HCT116 (cell line): ENCODE measurements around the gene PROSER2. TPM values are rescaled to one million over a fixed set of nuclear protein-coding genes. Genes with fewer than 3 reads are reported as not detected.

Experiments
- ATAC-seq: fragments of 200-7000 bp; cut with Tn5 transposase; 2 replicates; pipeline ENCODE4 v1.9.1; 2020; ENCODE audit warnings: mild to moderate bottlenecking, moderate library complexity
- BruUV-seq: library from RNA; stranded (reverse); fragments of 400-500 nt; replicated peaks from 2 replicates; lab custom pipeline; 2021; lab: Mats Ljungman, UMichigan
- CTCF ChIA-PET: fragments of 300-600 bp; sonication (Branson Sonifier 250); formaldehyde crosslinking; loops from one replicate; lab custom pipeline; 2021; ENCODE audit warnings: antibody characterized with exemption; lab: Charles Lee
- POLR2A ChIA-PET: fragments of 300-600, 350-600 bp; sonication (Branson Sonifier 250); formaldehyde crosslinking; loops from one replicate; lab custom pipeline; 2021; ENCODE audit warnings: antibody characterized with exemption; lab: Charles Lee
- RAD21 ChIA-PET, 2 experiments: fragments of 300-600 bp; sonication (Branson Sonifier 250); formaldehyde crosslinking; loops; one replicate each; lab custom pipeline; 2023; ENCODE audit warnings: low total read pairs in 2 of 2; ENCODE audit not compliant: uncharacterized antibody in 2 of 2, unreplicated experiment in 2 of 2, low non-redundant PET in 1 of 2; lab: Charles Lee
- DNase-seq: peaks from one replicate; pipeline ENCODE4 v3.0.0-alpha.2; 2010; ENCODE audit warnings: low read depth, low spot score
- H2AFZ ChIP-seq: fragments of 200-600 bp; shearing (Covaris generic), sonication (generic); 2 replicates; pipeline ENCODE4 v1.6.1; 2017; ENCODE audit warnings: low read depth, mixed run types, mixed read lengths, antibody characterized with exemption, low read length; ENCODE audit not compliant: poor library complexity, severe bottlenecking
- H3K27ac ChIP-seq: 2 replicates; pipeline ENCODE4 v1.5.1; 2012; ENCODE audit warnings: low read depth, low read length
- H3K27me3 ChIP-seq: fragments of 200-600 bp; sonication (generic); 2 replicates; pipeline ENCODE4 v1.6.1; 2016; ENCODE audit warnings: mixed run types, low read length, mixed read lengths; ENCODE audit not compliant: insufficient read depth
- H3K36me3 ChIP-seq, 2 experiments: fragments of 200-500 bp in 1 of 2; fragments of 200-600 bp in 1 of 2; sonication (Bioruptor generic) in 1 of 2; sonication (generic) in 1 of 2; 2 replicates each; pipeline versions ENCODE4 v1.5.1 to v1.6.1; 2014 to 2016; ENCODE audit warnings: low read length in 2 of 2, inconsistent platforms in 1 of 2, mixed read lengths in 1 of 2, mixed run types in 1 of 2; ENCODE audit not compliant: insufficient read depth in 2 of 2, control insufficient read depth in 1 of 2
- H3K4me1 ChIP-seq, 2 experiments: fragments of 200-600 bp in 1 of 2; sonication (generic) in 1 of 2; 2 replicates each; pipeline versions ENCODE4 v1.5.1 to v1.6.1; 2012 to 2017; ENCODE audit warnings: low read length in 2 of 2, inconsistent platforms in 1 of 2, mild to moderate bottlenecking in 1 of 2, mixed read lengths in 1 of 2, mixed run types in 1 of 2, moderate library complexity in 1 of 2; ENCODE audit not compliant: insufficient read depth in 2 of 2, control insufficient read depth in 1 of 2
- H3K4me2 ChIP-seq: fragments of 200-600 bp; sonication (generic); 2 replicates; pipeline ENCODE4 v1.6.1; 2017; ENCODE audit warnings: mixed run types, low read length, mixed read lengths
- H3K4me3 ChIP-seq, 2 experiments: fragments of 200-600 bp in 1 of 2; sonication (generic) in 1 of 2; replicated peaks in 1 of 2; 2 replicates each; pipeline ENCODE4 v1.5.1; 2011 to 2016; ENCODE audit warnings: low read length in 2 of 2, control low read depth in 1 of 2, low read depth in 1 of 2, mild to moderate bottlenecking in 1 of 2, mixed read lengths in 1 of 2, mixed run types in 1 of 2
- H3K79me2 ChIP-seq: fragments of 200-600 bp; sonication (generic); 2 replicates; pipeline ENCODE4 v1.6.1; 2017; ENCODE audit warnings: mild to moderate bottlenecking, mixed run types, low read length, moderate library complexity, mixed read lengths; ENCODE audit not compliant: insufficient read depth
- H3K9ac ChIP-seq: fragments of 200-600 bp; sonication (generic); 2 replicates; pipeline ENCODE4 v1.6.1; 2016; ENCODE audit warnings: low read length, mixed read lengths
- H3K9me2 ChIP-seq: fragments of 200-600 bp; sonication (generic), shearing (Covaris generic); 2 replicates; pipeline ENCODE4 v1.6.1; 2017; ENCODE audit warnings: mixed run types, mild to moderate bottlenecking, moderate library complexity; ENCODE audit not compliant: insufficient read depth
- H3K9me3 ChIP-seq, 2 experiments: fragments of 200-500 bp in 1 of 2; fragments of 200-600 bp in 1 of 2; sonication (Bioruptor generic) in 1 of 2; sonication (generic) in 1 of 2; 2 replicates each; pipeline ENCODE4 v1.6.1; 2014 to 2017; ENCODE audit warnings: low read length in 2 of 2, mixed read lengths in 2 of 2, inconsistent platforms in 1 of 2, low read depth in 1 of 2, mild to moderate bottlenecking in 1 of 2, mixed run types in 1 of 2, moderate library complexity in 1 of 2; ENCODE audit not compliant: control insufficient read depth in 1 of 2, insufficient read depth in 1 of 2
- H4K20me1 ChIP-seq: fragments of 200-600 bp; sonication (generic), shearing (Covaris generic); 2 replicates; pipeline ENCODE4 v1.6.1; 2017; ENCODE audit warnings: mixed run types, mild to moderate bottlenecking, moderate library complexity; ENCODE audit not compliant: insufficient read depth
- CEBPB ChIP-seq: IDR thresholded peaks from 2 replicates; pipeline ENCODE4 v1.6.1; 2012; ENCODE audit warnings: low read depth
- CTCF ChIP-seq, 3 experiments: fragments of 200-600 bp in 1 of 3; sonication (generic) in 1 of 3; IDR thresholded peaks in 2 of 3; conservative IDR thresholded peaks in 1 of 3; 2 replicates each; pipeline ENCODE4 v1.5.1; 2012 to 2017; ENCODE audit warnings: low read depth in 2 of 3, low read length in 2 of 3, antibody characterized with exemption in 1 of 3, borderline replicate concordance in 1 of 3, control low read depth in 1 of 3, mild to moderate bottlenecking in 1 of 3, mixed read lengths in 1 of 3, mixed run types in 1 of 3, moderate library complexity in 1 of 3; ENCODE audit not compliant: insufficient read depth in 1 of 3
- POLR2A ChIP-seq: IDR thresholded peaks from 2 replicates; pipeline ENCODE4 v1.7.0; 2011; ENCODE audit warnings: borderline replicate concordance; ENCODE audit not compliant: insufficient read depth, insufficient read length; ENCODE audit errors: extremely low read depth
- POLR2AphosphoS5 ChIP-seq: IDR thresholded peaks from 2 replicates; pipeline ENCODE4 v1.6.1; 2011; ENCODE audit warnings: mild to moderate bottlenecking, low read depth, low read length, moderate library complexity
- RAD21 ChIP-seq: IDR thresholded peaks from 2 replicates; pipeline ENCODE4 v1.6.1; 2012; ENCODE audit warnings: low read depth, mild to moderate bottlenecking
- REST ChIP-seq: IDR thresholded peaks from 2 replicates; pipeline ENCODE4 v1.6.1; 2012; ENCODE audit warnings: low read depth
- SRF ChIP-seq: IDR thresholded peaks from 2 replicates; pipeline ENCODE4 v1.6.1; 2012; ENCODE audit warnings: low read depth
- intact Hi-C: fragments of 100-400 bp; cut with micrococcal nuclease; formaldehyde crosslinking; loops from 2 replicates; pipeline ENCODE4 v1.10.0; 2022
- total RNA-seq: library from RNA; stranded (reverse); gene quantifications from one replicate; pipeline ENCODE4 v1.2.1, GENCODE V29; 2021; ENCODE audit not compliant: unreplicated experiment

The PROSER2 gene
- total RNA-seq, 1 experiment from 2014 or later, result 46.2 TPM

- no peak for DNase-seq
- Histone ChIP-seq H2AFZ (no peak overlapping the region), H3K27me3 (no peaks in the 10 kb centered on the region), H4K20me1 (no peaks in the 10 kb centered on the region), H3K9me3 (no peaks in the 10 kb centered on the region), H3K4me2 (no peak overlapping the region), H3K79me2 (no peaks in the 10 kb centered on the region), H3K9me2 (no peaks in the 10 kb centered on the region), H3K9ac (no peak overlapping the region), H3K27ac (no peak overlapping the region), H3K4me3 (no peak overlapping the region), H3K4me1 (peaks cover 0 to 9% of the 10 kb centered on the region in 2 experiments; a peak in 1 of 4 replicates), H3K36me3 (no peaks in the 10 kb centered on the region)
- RAD21 ChIA-PET, result no interaction called here
- CTCF ChIA-PET, result interaction anchor here (4.4 kb wide), 1 partner anchor 205 kb away, joined by 76 read pairs; no protein-coding TSS in a partner anchor
- ATAC-seq, result no peak
- POLR2A ChIA-PET, result no interaction called here
- TF ChIP-seq SRF (no peak), REST (no peak)
- no TSS peak for BruUV-seq
- intact Hi-C loops, result no loop called here
Observed at GRCh38 chr10:11781114-11781513, 42.0 kb upstream of the PROSER2 start.

GRCh38 chr10:11782793-11783557 lies 40.2 kb upstream of the PROSER2 start:
- Histone ChIP-seq H4K20me1 (no peaks in the 10 kb centered on the region), H3K27me3 (no peaks in the 10 kb centered on the region), H3K79me2 (no peaks in the 10 kb centered on the region), H3K27ac (no peak overlapping the region), H3K9me2 (no peaks in the 10 kb centered on the region), H3K36me3 (no peaks in the 10 kb centered on the region), H2AFZ (peak overlapping the region; percentile 98), H3K4me3 (no peak overlapping the region), H3K4me2 (peak overlapping the region; percentile 54), H3K9me3 (no peaks in the 10 kb centered on the region), H3K9ac (0 out of 2 replicates have a peak overlapping the region, but pooled peaks have one; percentile 3), H3K4me1 (peaks cover 0 to 9% of the 10 kb centered on the region in 2 experiments; a peak in 1 of 4 replicates)
- CTCF ChIA-PET, result interaction anchor here (0.7 to 4.4 kb wide), 9 partner anchors 9 to 268 kb away, joined by 3 to 76 read pairs (median 5); no protein-coding TSS in a partner anchor
- no TSS peak for BruUV-seq
- TF ChIP-seq POLR2AphosphoS5 (no peak), RAD21 (peak; percentile 86), CTCF (IDR thresholded peaks at IDR 0.05 in 2 of 3, conservative IDR thresholded peaks at IDR 0.05 in 1 of 3; ENCODE audit: borderline replicate concordance in 1 of 3, insufficient read depth in 1 of 3, low read depth in 2 of 3, low read length in 2 of 3) (peak; percentile 67 to 81 (median 75)), CEBPB (peak; percentile 53), POLR2A (no peak)
- peak; percentile 51 for DNase-seq
- RAD21 ChIA-PET, result interaction anchor here (0.6 to 1.9 kb wide), 4 partner anchors 99 to 557 kb away, joined by 3 to 6 read pairs (median 5); no protein-coding TSS in a partner anchor
- intact Hi-C loops, result loop anchor here (1.0 kb wide), 1 partner anchor 203 kb away; no protein-coding TSS in a partner anchor
- peak; percentile 83 for ATAC-seq
- POLR2A ChIA-PET, result no interaction called here
